ENCODE results near the gene ALPL.

DNA sequence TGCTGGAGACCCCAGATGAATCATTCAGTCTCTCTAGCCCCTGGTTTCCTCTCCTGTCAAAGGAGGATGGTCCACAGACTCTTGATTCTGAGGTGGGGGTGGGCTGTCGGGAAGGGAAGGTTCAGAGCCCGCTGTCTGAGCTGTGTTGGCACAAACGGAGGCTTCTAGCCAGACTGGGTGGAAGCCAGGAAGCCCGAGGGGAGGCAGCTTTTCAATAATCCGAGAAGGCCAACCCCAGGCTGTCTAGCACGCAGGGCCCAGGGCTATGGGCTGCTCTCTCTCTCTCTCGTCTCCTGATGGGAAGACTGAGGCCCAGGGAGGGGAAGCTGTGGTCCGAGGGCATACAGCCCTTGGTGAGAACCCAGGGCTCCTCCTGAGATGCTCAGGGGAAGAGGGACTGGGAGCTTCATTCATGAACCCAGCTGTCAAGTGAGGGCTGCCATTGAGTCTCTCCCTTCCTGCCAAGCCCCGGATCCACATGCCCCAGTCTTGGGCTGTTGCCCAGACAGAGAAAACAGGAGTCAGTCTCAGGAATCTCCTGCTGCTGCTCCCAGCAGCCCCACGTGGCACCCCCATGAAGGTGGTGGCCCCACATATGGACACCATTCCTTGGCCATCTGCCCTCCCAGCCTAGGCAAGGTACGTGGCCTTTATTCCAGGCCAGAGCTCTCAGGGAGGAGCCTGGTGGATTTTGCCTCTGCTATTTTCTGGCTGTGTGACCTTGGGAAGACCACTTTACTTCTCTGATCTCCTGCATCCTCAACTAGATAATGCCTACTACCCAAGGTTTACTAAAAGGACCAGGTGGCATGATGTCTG is 115.6 kb downstream of the ALPL start:
- TF ChIP-seq, protein P1, sequence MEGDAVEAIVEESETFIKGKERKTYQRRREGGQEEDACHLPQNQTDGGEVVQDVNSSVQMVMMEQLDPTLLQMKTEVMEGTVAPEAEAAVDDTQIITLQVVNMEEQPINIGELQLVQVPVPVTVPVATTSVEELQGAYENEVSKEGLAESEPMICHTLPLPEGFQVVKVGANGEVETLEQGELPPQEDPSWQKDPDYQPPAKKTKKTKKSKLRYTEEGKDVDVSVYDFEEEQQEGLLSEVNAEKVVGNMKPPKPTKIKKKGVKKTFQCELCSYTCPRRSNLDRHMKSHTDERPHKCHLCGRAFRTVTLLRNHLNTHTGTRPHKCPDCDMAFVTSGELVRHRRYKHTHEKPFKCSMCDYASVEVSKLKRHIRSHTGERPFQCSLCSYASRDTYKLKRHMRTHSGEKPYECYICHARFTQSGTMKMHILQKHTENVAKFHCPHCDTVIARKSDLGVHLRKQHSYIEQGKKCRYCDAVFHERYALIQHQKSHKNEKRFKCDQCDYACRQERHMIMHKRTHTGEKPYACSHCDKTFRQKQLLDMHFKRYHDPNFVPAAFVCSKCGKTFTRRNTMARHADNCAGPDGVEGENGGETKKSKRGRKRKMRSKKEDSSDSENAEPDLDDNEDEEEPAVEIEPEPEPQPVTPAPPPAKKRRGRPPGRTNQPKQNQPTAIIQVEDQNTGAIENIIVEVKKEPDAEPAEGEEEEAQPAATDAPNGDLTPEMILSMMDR (conservative IDR thresholded peaks at IDR 0.05; ENCODE audit: low read depth, low read length), result no peak
- no peak for TF ChIP-seq EZH2 (IDR thresholded peaks at IDR 0.05; ENCODE audit: low read length, unreplicated experiment)
- TF ChIP-seq EZH2phosphoT487 (IDR thresholded peaks at IDR 0.05; ENCODE audit: borderline replicate concordance, low read length), result no peak

Data from PC-3 (cell line).